GM15510 (cell line): ENCODE data around the gene SLC41A3.

Experiments used
- POLR2A ChIP-seq: IDR thresholded peaks from 3 replicates; pipeline ENCODE4 v1.6.1; 2011; ENCODE audit warnings: borderline replicate concordance; ENCODE audit not compliant: insufficient read length; ENCODE audit errors: extremely low read depth

SLC41A3 gene

GRCh38 chr3:126035362-126036050 is 48.4 kb downstream of the SLC41A3 start:
- TF ChIP-seq POLR2A: no peak

- no peak for TF ChIP-seq POLR2A
These were observed 49.2 kb downstream of the SLC41A3 start for GRCh38 chr3:126034481-126035361.

- no peak for TF ChIP-seq POLR2A
These were observed 50.2 kb downstream of the SLC41A3 start for GRCh38 chr3:126033765-126034164.

- TF ChIP-seq POLR2A: no peak
These were observed 50.7 kb downstream of the SLC41A3 start for GRCh38 chr3:126033051-126033745.

- no peak for TF ChIP-seq POLR2A
These were observed 51.9 kb downstream of the SLC41A3 start for GRCh38 chr3:126031981-126032471.

GRCh38 chr3:126030455-126030854 is 53.5 kb downstream of the SLC41A3 start:
- TF ChIP-seq POLR2A: no peak

GRCh38 chr3:126029241-126029640 is 54.7 kb downstream of the SLC41A3 start:
- TF ChIP-seq POLR2A: no peak

GRCh38 chr3:126028096-126028495 is 55.8 kb downstream of the SLC41A3 start:
- TF ChIP-seq POLR2A: no peak

GRCh38 chr3:126026761-126027160 is 57.2 kb downstream of the SLC41A3 start:
- TF ChIP-seq POLR2A: no peak

- TF ChIP-seq POLR2A: no peak
These were observed 57.6 kb downstream of the SLC41A3 start for GRCh38 chr3:126026277-126026751.

- no peak for TF ChIP-seq POLR2A
These were observed 58.1 kb downstream of the SLC41A3 start for GRCh38 chr3:126025862-126026261.

- no peak for TF ChIP-seq POLR2A
These were observed 58.7 kb downstream of the SLC41A3 start for GRCh38 chr3:126025116-126025729.

GRCh38 chr3:126024049-126024854 is 59.7 kb downstream of the SLC41A3 start:
- no peak for TF ChIP-seq POLR2A

- TF ChIP-seq POLR2A: no peak
These were observed 60.5 kb downstream of the SLC41A3 start for GRCh38 chr3:126023390-126023789.
